Activated CD8-positive, alpha-beta memory T cell treated with anti-CD3 and anti-CD28 coated beads, Interleukin-2, amount 10 ng/mL, durations not matched to agents 7 days and 5 days (primary cell): Measurements from ENCODE around the gene PTTG1IP2. TPM values are rescaled to one million over a fixed set of nuclear protein-coding genes. Genes with fewer than 3 reads are reported as not detected.
"Not testable (repeated sequence)": the region's sequence is repeated elsewhere in the genome, so short reads cannot be mapped to it uniquely, and the experiment has no call there.

Source experiments
- ATAC-seq: fragments of 150-1000 bp; cut with Tn5 transposase; one replicate; pipeline ENCODE4 v1.10.0; 2021; ENCODE audit warnings: moderate library complexity
- CTCF ChIA-PET: fragments of 350-600 bp; sonication (Branson Sonifier 250); formaldehyde crosslinking; loops from one replicate; lab custom pipeline; 2021; ENCODE audit warnings: antibody characterized with exemption; lab: Charles Lee
- DNase-seq: peaks from one replicate; pipeline ENCODE4 v3.0.0-alpha.2; 2020
- H3K27ac Mint-ChIP-seq: one replicate; pipeline ENCODE4 v1.8.0; 2021; ENCODE audit warnings: mild to moderate bottlenecking, mixed read lengths
- H3K27me3 Mint-ChIP-seq: one replicate; pipeline ENCODE4 v1.8.0; 2021; ENCODE audit warnings: mixed read lengths
- H3K36me3 Mint-ChIP-seq: one replicate; pipeline ENCODE4 v1.8.0; 2021; ENCODE audit warnings: mild to moderate bottlenecking, mixed read lengths
- H3K4me1 Mint-ChIP-seq: one replicate; pipeline ENCODE4 v1.8.0; 2021; ENCODE audit warnings: mixed read lengths
- H3K4me3 Mint-ChIP-seq: one replicate; pipeline ENCODE4 v1.8.0; 2021; ENCODE audit warnings: mild to moderate bottlenecking, moderate library complexity, mixed read lengths
- H3K9me3 Mint-ChIP-seq: one replicate; pipeline ENCODE4 v1.8.0; 2022; ENCODE audit warnings: low read depth, mixed read lengths
- total RNA-seq, 2 experiments: library from RNA; stranded (reverse); gene quantifications; one replicate each; pipeline ENCODE4 v1.2.3, GENCODE V29; 2021

The PTTG1IP2 gene
- total RNA-seq, 2 experiments from 2014 or later, result not detected

GRCh38 chr7:90458104-90458503 lies 11.3 kb upstream of the PTTG1IP2 start:
- DNase-seq (no peak), ATAC-seq (no peak)
- CTCF ChIA-PET, result no interaction called here
- Mint-ChIP-seq H3K4me3 (no peak overlapping the region), H3K4me1 (peaks cover 6% of the 10 kb centered on the region), H3K27ac (no peak overlapping the region), H3K36me3 (no peaks in the 10 kb centered on the region), H3K9me3 (peaks cover under 1% of the 10 kb centered on the region), H3K27me3 (peaks cover 2% of the 10 kb centered on the region)

GRCh38 chr7:90459888-90460287 lies 9.6 kb upstream of the PTTG1IP2 start:
- Mint-ChIP-seq H3K27me3 (peaks cover 2% of the 10 kb centered on the region), H3K4me1 (peaks cover 11% of the 10 kb centered on the region), H3K27ac (no peak overlapping the region), H3K36me3 (peaks cover 6% of the 10 kb centered on the region), H3K9me3 (peaks cover 9% of the 10 kb centered on the region), H3K4me3 (no peak overlapping the region)
- CTCF ChIA-PET, result no interaction called here
- no peak for DNase-seq
- no peak for ATAC-seq

GRCh38 chr7:90461219-90461618 lies 8.2 kb upstream of the PTTG1IP2 start:
- no peak overlapping the region for H3K4me3 Mint-ChIP-seq

DNA sequence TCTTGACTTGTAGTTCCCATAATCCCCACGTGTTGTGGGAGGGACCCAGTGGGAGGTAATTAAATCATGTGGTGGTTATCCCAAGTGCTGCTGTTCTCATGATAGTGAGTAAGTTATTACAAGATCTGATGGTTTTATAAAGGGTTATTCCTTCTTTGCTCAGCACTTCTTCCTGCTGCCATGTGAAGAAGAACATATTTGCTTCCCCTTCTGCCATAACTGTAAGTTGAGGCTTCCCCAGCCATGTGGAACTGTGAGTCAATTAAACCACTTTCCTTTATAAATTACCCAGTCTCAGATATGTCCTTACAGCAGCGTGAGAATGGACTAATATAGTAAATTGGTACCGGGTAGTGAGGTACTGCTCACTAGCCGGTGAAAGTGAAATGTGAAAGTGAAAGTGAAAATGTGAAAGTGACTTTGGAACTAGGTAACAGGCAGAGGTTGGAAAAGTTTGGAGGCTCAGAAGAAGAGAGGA lies 6.2 kb upstream of the PTTG1IP2 start:
- CTCF ChIA-PET, H3K27me3 Mint-ChIP-seq, DNase-seq, H3K27ac Mint-ChIP-seq, H3K36me3 Mint-ChIP-seq, ATAC-seq, H3K4me1 Mint-ChIP-seq: not testable (repeated sequence)
- Mint-ChIP-seq H3K9me3 (peaks cover 15% of the 10 kb centered on the region), H3K4me3 (peak overlapping the region; percentile 21)

More at GRCh38 chr7:90461219-90461618, 8.2 kb upstream of the PTTG1IP2 start:
- ATAC-seq (no peak), DNase-seq (no peak)
- CTCF ChIA-PET, result no interaction called here
- Mint-ChIP-seq H3K36me3 (peaks cover 6% of the 10 kb centered on the region), H3K27ac (no peak overlapping the region), H3K4me1 (peaks cover 5% of the 10 kb centered on the region), H3K27me3 (peaks cover 1% of the 10 kb centered on the region), H3K9me3 (peaks cover 15% of the 10 kb centered on the region)

GRCh38 chr7:90465816-90466215 lies 3.6 kb upstream of the PTTG1IP2 start:
- CTCF ChIA-PET, result no interaction called here
- ATAC-seq, result no peak
- H3K27ac Mint-ChIP-seq, result no peak overlapping the region
- H3K4me3 Mint-ChIP-seq, result no peak overlapping the region
- peaks cover 5% of the 10 kb centered on the region for H3K4me1 Mint-ChIP-seq
- H3K9me3 Mint-ChIP-seq, result peaks cover 15% of the 10 kb centered on the region
- peaks cover 6% of the 10 kb centered on the region for H3K36me3 Mint-ChIP-seq
- no peaks in the 10 kb centered on the region for H3K27me3 Mint-ChIP-seq
- no peak for DNase-seq

GRCh38 chr7:90472805-90473540 lies 3.5 kb downstream of the PTTG1IP2 start:
- Mint-ChIP-seq H3K27ac (no peak overlapping the region), H3K9me3 (no peaks in the 10 kb centered on the region), H3K4me3 (no peak overlapping the region), H3K36me3 (no peaks in the 10 kb centered on the region), H3K27me3 (peaks cover 7% of the 10 kb centered on the region), H3K4me1 (no peaks in the 10 kb centered on the region)
- CTCF ChIA-PET, result no interaction called here
- ATAC-seq (no peak), DNase-seq (no peak)

DNA sequence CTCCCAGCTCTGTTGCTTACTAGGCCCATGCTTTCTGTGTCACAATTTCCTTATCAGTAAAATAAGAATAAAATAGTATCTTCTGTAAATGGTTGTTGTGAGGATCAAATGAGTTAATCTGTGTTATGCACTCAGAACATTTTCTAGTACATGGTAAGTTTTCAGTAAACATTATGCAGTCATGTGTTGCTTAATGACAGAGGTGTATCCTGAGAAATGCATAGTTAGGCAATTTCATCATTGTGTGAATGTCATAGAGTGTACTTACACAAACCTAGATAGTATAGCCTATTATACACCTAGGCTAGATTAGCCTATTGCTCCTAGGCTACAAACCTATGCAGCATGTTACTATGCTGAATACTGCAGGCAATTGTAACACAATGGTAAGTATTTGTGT lies 4.4 kb downstream of the PTTG1IP2 start:
- Mint-ChIP-seq H3K27me3 (peaks cover 7% of the 10 kb centered on the region), H3K4me1 (no peaks in the 10 kb centered on the region), H3K9me3 (no peaks in the 10 kb centered on the region), H3K36me3 (no peaks in the 10 kb centered on the region), H3K27ac (no peak overlapping the region), H3K4me3 (no peak overlapping the region)
- ATAC-seq, result no peak
- DNase-seq, result no peak
- CTCF ChIA-PET, result no interaction called here

- Mint-ChIP-seq H3K4me1 (no peaks in the 10 kb centered on the region), H3K9me3 (no peaks in the 10 kb centered on the region), H3K36me3 (no peaks in the 10 kb centered on the region), H3K4me3 (no peak overlapping the region), H3K27me3 (peaks cover 7% of the 10 kb centered on the region), H3K27ac (no peak overlapping the region)
- DNase-seq, result no peak
- CTCF ChIA-PET, result interaction anchor here (1.0 kb wide), 1 partner anchor 19 kb away, joined by 3 read pairs; no protein-coding TSS in a partner anchor
- no peak for ATAC-seq
Measured at GRCh38 chr7:90474284-90475210, 5.1 kb downstream of the PTTG1IP2 start.

DNA sequence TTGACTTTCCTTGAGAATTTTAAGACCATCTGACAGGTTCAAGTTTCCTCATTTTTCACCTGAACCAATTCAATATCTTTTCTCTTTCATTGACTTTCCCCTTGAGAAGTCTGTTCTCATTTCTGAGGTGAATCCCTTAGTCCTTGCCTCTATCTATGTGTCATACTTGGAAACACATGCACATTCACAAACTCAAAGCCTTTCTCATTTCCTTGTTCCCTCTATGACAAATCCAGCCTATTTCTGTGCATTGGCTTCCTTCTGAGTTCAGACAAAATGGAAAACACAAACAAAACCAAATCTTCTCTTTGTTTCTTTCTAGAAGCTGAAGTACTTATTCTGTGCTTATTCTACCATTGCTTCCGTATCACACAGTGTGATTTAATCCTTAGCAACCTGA lies 13.8 kb downstream of the PTTG1IP2 start:
- CTCF ChIA-PET, result no interaction called here
- Mint-ChIP-seq H3K4me3 (no peak overlapping the region), H3K36me3 (no peaks in the 10 kb centered on the region), H3K4me1 (no peaks in the 10 kb centered on the region), H3K27me3 (peaks cover 5% of the 10 kb centered on the region), H3K9me3 (no peaks in the 10 kb centered on the region), H3K27ac (no peak overlapping the region)
- DNase-seq (no peak), ATAC-seq (no peak)

DNA sequence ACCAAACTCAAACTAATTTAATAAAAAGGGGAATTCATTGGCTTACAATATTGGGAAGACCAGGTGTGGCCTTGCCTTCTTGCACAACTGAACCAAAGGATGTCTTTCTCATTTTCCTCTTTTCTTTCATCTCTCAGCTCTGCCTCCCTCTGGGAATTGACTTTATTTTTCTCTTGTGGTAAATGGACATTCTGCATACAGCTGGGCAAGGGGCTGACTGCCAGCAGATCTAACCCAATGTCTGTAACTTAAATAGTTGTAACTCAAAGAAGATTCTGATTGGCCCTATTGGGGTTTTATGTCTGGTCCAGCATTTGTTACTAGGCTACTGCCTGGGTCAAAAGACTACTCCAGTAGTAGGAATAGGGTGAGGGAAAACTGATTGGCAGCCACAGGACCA lies 15.3 kb downstream of the PTTG1IP2 start:
- no peaks in the 10 kb centered on the region for H3K4me1 Mint-ChIP-seq
- CTCF ChIA-PET, result no interaction called here
- no peak for ATAC-seq
- peaks cover 5% of the 10 kb centered on the region for H3K27me3 Mint-ChIP-seq
- H3K9me3 Mint-ChIP-seq, result no peaks in the 10 kb centered on the region
- DNase-seq, result no peak
- no peaks in the 10 kb centered on the region for H3K36me3 Mint-ChIP-seq
- no peak overlapping the region for H3K27ac Mint-ChIP-seq
- no peak overlapping the region for H3K4me3 Mint-ChIP-seq

DNA sequence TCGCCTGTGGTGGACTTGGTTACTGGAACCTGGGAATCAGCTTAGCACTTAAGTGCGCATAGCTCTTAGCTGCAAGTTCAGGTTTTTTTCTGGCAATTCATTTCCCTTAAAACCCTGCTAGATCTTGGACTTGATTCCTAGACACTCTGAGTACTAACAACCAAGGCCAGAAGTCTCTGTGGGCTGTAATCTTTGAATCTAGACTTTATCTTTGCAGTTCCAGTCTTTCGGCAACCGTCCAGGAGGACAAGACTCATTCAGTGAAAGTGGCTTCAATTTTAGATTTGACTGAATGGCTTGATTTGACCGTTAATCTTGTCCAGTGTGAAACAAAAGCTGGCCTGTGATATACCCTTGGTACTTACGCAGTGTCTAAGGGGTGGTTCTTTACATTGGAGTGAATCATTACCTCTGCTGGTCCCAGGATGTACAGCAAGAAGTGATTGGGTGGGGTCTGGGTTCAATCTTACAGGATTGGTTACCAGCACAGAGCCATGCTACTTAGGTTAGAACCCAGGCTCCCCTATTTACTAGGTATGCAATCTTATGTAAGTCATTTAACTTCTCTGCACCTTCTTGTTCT lies 16.4 kb downstream of the PTTG1IP2 start:
- Mint-ChIP-seq H3K4me1 (no peaks in the 10 kb centered on the region), H3K9me3 (no peaks in the 10 kb centered on the region), H3K4me3 (no peak overlapping the region), H3K27me3 (peaks cover 1% of the 10 kb centered on the region), H3K36me3 (no peaks in the 10 kb centered on the region), H3K27ac (no peak overlapping the region)
- DNase-seq (no peak), ATAC-seq (no peak)
- CTCF ChIA-PET, result no interaction called here

- CTCF ChIA-PET, result no interaction called here
- Mint-ChIP-seq H3K27ac (no peak overlapping the region), H3K36me3 (no peaks in the 10 kb centered on the region)
Measured at GRCh38 chr7:90487808-90488207, 18.4 kb downstream of the PTTG1IP2 start.

GRCh38 chr7:90488220-90488619 lies 18.8 kb downstream of the PTTG1IP2 start:
- Mint-ChIP-seq H3K4me1 (no peaks in the 10 kb centered on the region), H3K27me3 (no peaks in the 10 kb centered on the region), H3K36me3 (no peaks in the 10 kb centered on the region), H3K4me3 (no peak overlapping the region), H3K9me3 (no peaks in the 10 kb centered on the region), H3K27ac (no peak overlapping the region)
- CTCF ChIA-PET, result no interaction called here
- DNase-seq (no peak), ATAC-seq (no peak)

More at GRCh38 chr7:90487808-90488207, 18.4 kb downstream of the PTTG1IP2 start:
- H3K9me3 Mint-ChIP-seq, result no peaks in the 10 kb centered on the region
- no peaks in the 10 kb centered on the region for H3K27me3 Mint-ChIP-seq
- DNase-seq (no peak), ATAC-seq (no peak)
- H3K4me1 Mint-ChIP-seq, result no peaks in the 10 kb centered on the region
- no peak overlapping the region for H3K4me3 Mint-ChIP-seq
